Activated T-helper 1 cell treated with anti-CD3 and anti-CD28 coated beads, Interleukin-2, amount 50 U/mL, for 16 hours (primary cell): ENCODE measurements around the gene UCMA.
"Not testable (repeated sequence)": the region's sequence is repeated elsewhere in the genome, so short reads cannot be mapped to it uniquely, and the experiment has no call there.

ENCODE experiments used
- DNase-seq, 2 donors: peaks; one replicate each; pipeline ENCODE4 v3.0.0-alpha.2; 2020; ENCODE audit warnings: low read depth in 1 of 2, low spot score in 1 of 2

Gene UCMA

GRCh38 chr10:13234736-13235135, 562 bp upstream of the UCMA start:
- DNase-seq = not testable (repeated sequence)

DNA sequence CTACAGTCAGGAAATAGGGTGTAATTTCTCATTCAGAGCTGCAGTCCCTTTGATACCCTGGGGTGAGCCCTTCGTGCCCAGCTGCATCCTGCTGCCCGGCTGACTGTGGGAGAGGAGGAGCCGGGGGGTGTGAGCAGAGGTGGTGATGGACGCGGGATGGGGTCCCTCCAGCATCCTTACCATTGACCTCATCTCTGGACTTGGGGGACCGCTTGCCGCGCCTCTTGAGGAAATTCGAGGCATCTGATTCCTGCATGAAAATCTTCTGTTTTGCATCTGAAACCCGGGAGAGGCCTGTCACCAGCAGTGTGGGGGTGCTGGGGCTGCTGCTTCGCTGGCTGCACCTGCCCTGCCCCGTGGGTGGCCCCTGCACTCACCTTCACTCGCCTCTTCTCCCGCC, 816 bp downstream of the UCMA start:
- DNase-seq = no peak

DNA sequence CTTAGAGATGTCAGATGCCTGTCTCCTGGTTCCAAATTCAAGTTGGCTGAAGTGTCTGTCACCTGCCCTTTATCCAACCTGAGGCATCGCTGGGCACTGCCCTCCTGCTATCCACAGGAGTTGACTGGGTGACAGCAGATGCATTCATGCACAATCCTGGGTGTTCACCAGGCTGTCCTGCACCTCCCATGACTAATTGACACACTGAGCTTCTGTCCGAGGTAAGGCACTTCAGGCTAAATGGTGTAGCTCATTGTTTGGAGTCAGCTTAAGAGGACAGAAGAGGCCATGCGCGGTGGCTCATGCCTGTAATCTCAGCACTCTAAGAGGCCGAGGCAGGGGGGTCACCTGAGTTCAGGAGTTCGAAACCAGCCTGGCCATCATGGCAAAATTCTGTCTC, 2.4 kb downstream of the UCMA start:
- DNase-seq = no peak

GRCh38 chr10:13231190-13231589, 3.0 kb downstream of the UCMA start:
- no peak for DNase-seq

- no peak for DNase-seq
These were observed 7.1 kb downstream of the UCMA start for GRCh38 chr10:13227031-13227430.

- DNase-seq = no peak
These were observed 8.6 kb downstream of the UCMA start for GRCh38 chr10:13225601-13226000.

- no peak for DNase-seq
These were observed 9.8 kb downstream of the UCMA start for GRCh38 chr10:13224210-13224995.

- no peak for DNase-seq
These were observed 10.9 kb downstream of the UCMA start for GRCh38 chr10:13223241-13223640.

- DNase-seq = no peak
These were observed 11.6 kb downstream of the UCMA start for GRCh38 chr10:13222566-13222965.

- DNase-seq = no peak
These were observed 12.0 kb downstream of the UCMA start for GRCh38 chr10:13222151-13222550.

DNA sequence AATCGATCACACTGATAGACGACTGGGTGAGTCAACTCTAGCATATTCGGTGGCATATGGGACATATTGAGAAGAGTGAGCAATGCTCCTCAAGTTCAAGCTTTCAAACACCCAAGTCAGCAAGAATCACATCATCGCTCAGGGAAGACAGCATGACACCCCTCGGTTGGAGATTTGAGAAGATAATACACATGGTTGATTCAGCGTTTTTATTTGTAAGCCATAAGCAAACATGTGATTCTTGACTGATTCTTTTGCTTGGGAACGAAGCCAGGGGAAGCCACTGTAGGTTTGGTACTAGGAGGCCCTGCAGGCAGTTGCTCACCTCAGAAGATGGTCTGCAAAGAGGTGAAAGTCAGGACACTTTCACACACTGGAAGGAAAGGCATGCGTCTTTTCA, 12.6 kb downstream of the UCMA start:
- DNase-seq = no peak

GRCh38 chr10:13219685-13220670, 14.2 kb downstream of the UCMA start:
- DNase-seq = no peak

DNA sequence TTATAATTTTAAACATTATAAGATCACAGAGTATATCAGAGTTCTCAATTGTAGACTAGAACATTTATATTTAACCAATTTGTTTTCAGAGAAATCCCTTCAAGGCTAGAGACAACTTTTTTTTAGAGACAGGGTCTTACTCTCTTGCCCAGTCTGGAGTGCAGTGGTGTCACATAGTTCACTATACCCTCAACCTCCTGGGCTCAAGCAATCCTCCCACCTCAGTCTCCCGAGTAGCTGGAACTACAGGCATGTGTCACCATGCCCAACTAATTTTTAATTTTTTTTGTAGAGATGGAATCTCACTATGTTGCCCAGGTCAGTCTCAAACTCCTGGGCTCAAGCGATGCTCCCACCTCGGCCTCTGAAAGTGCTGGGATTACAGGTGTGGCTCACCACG, 15.3 kb downstream of the UCMA start:
- no peak for DNase-seq

- DNase-seq = no peak
These were observed 21.0 kb downstream of the UCMA start for GRCh38 chr10:13213163-13213562.

DNA sequence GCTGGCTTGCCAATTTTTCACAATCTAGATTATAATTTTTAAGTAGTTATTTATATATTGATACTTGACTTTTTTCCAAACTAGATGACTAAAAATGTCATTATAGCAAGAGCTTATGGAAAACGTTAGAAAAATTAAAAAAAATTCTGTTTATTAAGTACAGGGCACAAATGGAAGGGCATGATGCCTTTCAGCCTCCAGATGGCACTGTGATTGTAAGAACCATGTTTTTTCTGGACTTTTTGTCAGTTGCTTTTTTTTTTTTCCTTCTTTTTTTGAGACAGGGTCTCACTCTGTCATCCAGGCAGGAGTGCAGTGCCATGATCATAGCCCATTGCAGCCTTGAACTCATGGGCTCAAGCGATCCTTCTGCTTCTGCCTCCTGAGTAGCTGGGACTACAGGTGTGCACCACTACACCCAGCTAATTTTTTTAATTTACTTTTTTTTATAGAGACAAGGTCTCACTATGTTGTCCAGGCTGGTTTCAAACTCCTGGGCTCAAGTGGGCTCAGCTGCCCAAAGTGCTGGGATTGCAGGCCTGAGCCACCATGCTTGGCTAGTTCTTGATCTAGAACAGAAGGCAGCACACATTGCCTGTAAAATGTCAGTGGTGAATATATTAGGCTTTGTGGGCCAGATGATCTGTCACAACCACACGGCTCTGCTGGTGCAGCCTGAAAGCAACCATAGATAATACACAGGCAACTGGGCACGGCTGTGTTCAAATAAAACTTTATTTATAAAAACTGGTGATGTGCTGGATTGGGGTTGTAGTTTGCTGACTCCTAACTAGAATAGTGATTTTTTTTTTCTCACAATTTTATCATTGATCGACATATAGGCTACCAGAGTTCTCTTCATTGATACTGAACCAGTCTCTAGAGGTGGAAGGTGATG, 27.4 kb downstream of the UCMA start:
- DNase-seq = no peak

GRCh38 chr10:13206091-13206490, 28.1 kb downstream of the UCMA start:
- no peak for DNase-seq

DNA sequence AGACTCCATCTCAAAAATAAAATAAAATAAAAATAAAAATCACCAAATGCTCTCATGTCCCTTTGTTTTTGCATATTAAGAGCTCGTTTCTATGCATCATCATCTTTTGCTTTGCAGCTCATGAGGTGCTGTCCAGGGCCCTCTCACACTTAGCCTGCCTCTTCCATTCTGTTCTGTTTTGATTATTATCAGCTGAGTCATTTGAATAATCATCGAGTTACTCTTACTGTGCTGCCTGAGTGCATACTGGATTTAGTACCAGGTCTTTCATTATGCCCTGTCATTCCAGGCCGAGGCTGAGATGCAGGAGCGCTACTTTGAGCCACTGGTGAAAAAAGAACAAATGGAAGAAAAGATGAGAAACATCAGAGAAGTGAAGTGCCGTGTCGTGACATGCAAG, 33.0 kb downstream of the UCMA start:
- DNase-seq = no peak

- no peak for DNase-seq
These were observed 39.2 kb downstream of the UCMA start for GRCh38 chr10:13195016-13195415.

DNA sequence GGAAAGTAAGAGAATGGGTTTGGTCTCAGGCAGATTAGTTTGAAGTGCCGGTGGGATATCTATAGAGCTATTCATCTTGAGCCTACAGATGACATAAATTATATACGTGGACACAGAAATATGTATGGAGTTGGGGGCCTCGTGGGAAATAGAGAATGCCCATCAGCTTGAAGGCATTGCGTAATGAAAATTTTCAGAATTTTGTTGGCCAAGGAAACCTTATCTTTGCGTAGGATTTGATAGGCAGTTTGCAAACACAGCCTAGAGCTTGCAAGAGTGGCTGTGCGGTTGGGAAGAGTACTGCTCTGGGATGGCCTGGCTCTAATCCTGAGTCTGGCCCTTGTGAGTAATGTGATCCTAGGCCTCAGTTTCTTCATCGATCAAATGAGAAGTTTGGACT, 40.5 kb downstream of the UCMA start:
- no peak for DNase-seq

- DNase-seq = no peak
These were observed 42.8 kb downstream of the UCMA start for GRCh38 chr10:13191362-13191761.

DNA sequence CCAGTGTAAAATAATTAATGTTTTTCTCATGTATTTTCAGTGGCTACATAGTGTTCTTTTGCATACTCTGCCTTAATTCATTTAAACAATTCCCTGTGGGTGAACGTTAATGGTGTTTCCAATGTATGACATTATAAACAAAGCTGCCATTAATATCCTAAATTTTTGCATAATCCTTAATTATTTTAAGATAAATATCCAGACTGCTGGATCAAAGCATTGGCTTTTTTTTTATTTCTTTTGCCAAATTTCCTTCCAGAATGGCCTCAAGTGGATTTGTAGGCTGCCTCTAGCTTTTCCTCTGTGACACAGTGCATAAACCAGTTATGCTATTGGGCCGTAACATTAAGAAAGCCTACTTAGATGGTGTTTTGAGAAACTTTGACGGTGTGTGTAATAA, 43.4 kb downstream of the UCMA start:
- no peak for DNase-seq
